Stimulated activated CD4-positive, alpha-beta T cell treated with anti-CD3 and anti-CD28 coated beads, Interleukin-15, amount 100 ng/mL, for 24 hours (primary cell): ENCODE results near the gene PDCL2.

Experiments
- DNase-seq: peaks from one replicate; pipeline ENCODE4 v3.0.0-alpha.2; 2020

Gene PDCL2

DNA sequence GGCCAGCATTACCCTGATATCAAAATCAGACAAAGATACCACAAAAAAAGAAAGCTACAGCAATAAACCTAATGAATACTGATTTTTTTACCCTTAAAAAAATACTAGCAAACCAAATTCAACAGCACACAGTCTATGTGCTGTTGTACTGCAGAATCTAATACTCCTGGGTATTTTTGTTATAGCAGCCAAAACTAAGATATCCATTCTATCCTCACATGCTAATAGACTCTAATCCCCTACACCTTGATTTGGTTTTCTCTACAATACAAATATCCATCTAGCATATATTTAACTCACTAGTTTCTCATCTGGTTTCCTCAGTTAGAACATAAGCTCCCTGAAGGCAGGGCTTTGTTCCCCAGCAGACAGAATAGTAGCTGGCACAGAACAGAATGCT lies 57.7 kb downstream of the PDCL2 start:
- DNase-seq, result no peak

- DNase-seq, result no peak
These were observed 61.4 kb downstream of the PDCL2 start for GRCh38 chr4:55530691-55531090.

- DNase-seq, result no peak
These were observed 61.9 kb downstream of the PDCL2 start for GRCh38 chr4:55530167-55530566.

GRCh38 chr4:55528491-55528890 lies 63.6 kb downstream of the PDCL2 start:
- no peak for DNase-seq

DNA sequence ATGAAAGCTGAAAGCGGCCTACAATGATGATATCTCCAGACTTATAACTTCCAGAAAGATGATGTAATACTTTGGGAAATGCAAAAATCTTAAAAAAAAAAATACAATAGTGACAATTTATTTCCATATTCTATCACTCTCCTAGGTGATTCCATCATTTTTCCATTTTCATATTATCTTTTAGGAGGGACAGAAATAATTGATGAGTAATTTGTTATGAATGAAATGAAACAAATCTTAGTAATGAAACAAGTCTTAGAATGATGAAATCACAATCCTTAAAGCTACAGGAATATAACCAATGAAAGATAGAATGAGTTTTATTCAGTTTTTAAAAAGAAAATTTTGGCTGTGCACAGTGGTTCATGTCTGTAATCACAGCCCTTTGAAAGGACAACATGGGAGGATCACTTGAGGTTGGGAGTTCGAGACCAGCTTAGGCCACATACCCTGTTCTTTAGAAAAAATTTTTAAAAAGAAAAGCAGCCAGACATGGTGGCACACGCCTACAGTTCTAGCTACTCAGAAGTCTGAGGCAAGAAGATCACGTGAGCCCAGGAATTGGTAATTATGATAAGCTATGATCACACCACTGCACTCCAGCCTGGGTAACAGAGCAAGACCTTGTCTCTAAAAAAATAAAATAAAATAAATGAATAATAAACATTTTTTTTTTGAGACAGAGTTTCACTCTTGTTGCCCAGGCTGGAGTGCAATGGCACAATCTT lies 67.0 kb downstream of the PDCL2 start:
- no peak for DNase-seq

GRCh38 chr4:55518442-55518841 lies 73.6 kb downstream of the PDCL2 start:
- DNase-seq, result no peak

GRCh38 chr4:55517526-55518229 lies 74.4 kb downstream of the PDCL2 start:
- no peak for DNase-seq

- DNase-seq, result no peak
These were observed 79.0 kb downstream of the PDCL2 start for GRCh38 chr4:55512922-55513571.

DNA sequence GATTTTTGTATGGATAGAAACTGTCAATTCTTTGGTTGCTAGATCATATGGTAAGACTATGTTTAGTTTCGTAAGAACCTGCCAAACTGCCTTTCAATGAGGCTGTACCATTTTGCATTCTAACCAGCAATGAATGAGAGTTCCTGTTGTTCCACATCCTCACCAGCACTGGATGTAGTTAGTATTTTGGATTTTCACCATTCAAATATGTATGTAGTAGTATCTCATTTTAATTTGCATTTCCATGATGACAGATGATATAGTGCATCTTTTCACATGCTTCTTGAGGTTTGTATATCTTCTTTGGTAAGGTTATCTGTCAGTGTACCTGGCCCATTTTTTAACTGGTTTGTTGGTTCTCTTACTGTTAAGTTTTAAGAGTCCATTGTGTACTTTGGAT lies 80.0 kb downstream of the PDCL2 start:
- DNase-seq, result no peak

GRCh38 chr4:55510685-55511084 lies 81.4 kb downstream of the PDCL2 start:
- no peak for DNase-seq

GRCh38 chr4:55509266-55509665 lies 82.8 kb downstream of the PDCL2 start:
- no peak for DNase-seq

DNA sequence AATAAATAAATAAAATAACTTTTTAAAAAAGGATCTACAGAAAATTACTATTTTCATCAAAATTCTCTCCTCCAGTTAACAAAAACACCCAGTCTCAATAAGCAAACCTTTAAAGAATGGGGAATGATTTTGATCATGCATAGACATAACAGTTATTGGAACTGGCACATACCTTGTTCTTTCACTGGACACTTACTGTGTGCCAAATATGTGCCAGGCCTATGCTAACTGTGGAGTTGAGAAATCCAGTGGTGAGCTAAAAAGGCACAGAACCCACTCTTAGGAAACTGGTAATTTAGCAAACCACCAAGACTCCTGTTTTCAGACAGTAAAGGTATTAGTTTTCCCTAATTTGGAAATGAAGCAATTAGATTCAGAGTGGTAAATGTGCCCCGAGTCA lies 84.4 kb downstream of the PDCL2 start:
- no peak for DNase-seq
